Measurements from ENCODE around the gene PROSER1. TPM values are rescaled to one million over a fixed set of nuclear protein-coding genes. Genes with fewer than 3 reads are reported as not detected.

The PROSER1 gene
- total RNA-seq, 1 donor from 2014 or later: 63.7 TPM

- H3K4me1 Mint-ChIP-seq (ENCODE audit: low read depth, unreplicated experiment): peaks cover 16% of the 10 kb centered on the region
- peaks cover 1% of the 10 kb centered on the region for H3K9me3 Mint-ChIP-seq (ENCODE audit: unreplicated experiment)
- peak overlapping the region; percentile 36 for H3K27ac Mint-ChIP-seq (ENCODE audit: unreplicated experiment)
- no peak for DNase-seq
- peaks cover 4% of the 10 kb centered on the region for H3K36me3 Mint-ChIP-seq (ENCODE audit: unreplicated experiment)
- no peaks in the 10 kb centered on the region for H3K27me3 Mint-ChIP-seq (ENCODE audit: unreplicated experiment)
- H3K4me3 Mint-ChIP-seq (ENCODE audit: unreplicated experiment): no peak overlapping the region
- TF ChIP-seq CTCF (IDR thresholded peaks at IDR 0.05; ENCODE audit: partially characterized antibody, unreplicated experiment): no peak
Measured at GRCh38 chr13:38981096-38981495, 56.8 kb downstream of the PROSER1 start.

GRCh38 chr13:38980750-38981078 is 57.2 kb downstream of the PROSER1 start:
- Mint-ChIP-seq H3K4me3 (ENCODE audit: unreplicated experiment) (no peak overlapping the region), H3K27ac (ENCODE audit: unreplicated experiment) (peak overlapping the region; percentile 36), H3K36me3 (ENCODE audit: unreplicated experiment) (peaks cover 4% of the 10 kb centered on the region), H3K27me3 (ENCODE audit: unreplicated experiment) (no peaks in the 10 kb centered on the region), H3K4me1 (ENCODE audit: low read depth, unreplicated experiment) (peaks cover 16% of the 10 kb centered on the region), H3K9me3 (ENCODE audit: unreplicated experiment) (peaks cover 1% of the 10 kb centered on the region)
- no peak for DNase-seq
- TF ChIP-seq CTCF (IDR thresholded peaks at IDR 0.05; ENCODE audit: partially characterized antibody, unreplicated experiment): no peak

GRCh38 chr13:38979891-38980749 is 57.8 kb downstream of the PROSER1 start:
- Mint-ChIP-seq H3K27me3 (ENCODE audit: unreplicated experiment) (no peaks in the 10 kb centered on the region), H3K4me1 (ENCODE audit: low read depth, unreplicated experiment) (peaks cover 16% of the 10 kb centered on the region), H3K9me3 (ENCODE audit: unreplicated experiment) (peaks cover 1% of the 10 kb centered on the region), H3K36me3 (ENCODE audit: unreplicated experiment) (peaks cover 4% of the 10 kb centered on the region), H3K27ac (ENCODE audit: unreplicated experiment) (peak overlapping the region; percentile 89), H3K4me3 (ENCODE audit: unreplicated experiment) (peak overlapping the region; percentile 59)
- DNase-seq: peak; percentile 48
- TF ChIP-seq CTCF (IDR thresholded peaks at IDR 0.05; ENCODE audit: partially characterized antibody, unreplicated experiment): no peak

- Mint-ChIP-seq H3K36me3 (ENCODE audit: unreplicated experiment) (no peaks in the 10 kb centered on the region), H3K9me3 (ENCODE audit: unreplicated experiment) (no peaks in the 10 kb centered on the region), H3K4me1 (ENCODE audit: low read depth, unreplicated experiment) (peaks cover 1% of the 10 kb centered on the region), H3K27me3 (ENCODE audit: unreplicated experiment) (no peaks in the 10 kb centered on the region), H3K27ac (ENCODE audit: unreplicated experiment) (no peak overlapping the region), H3K4me3 (ENCODE audit: unreplicated experiment) (no peak overlapping the region)
- DNase-seq: no peak
- no peak for TF ChIP-seq CTCF (IDR thresholded peaks at IDR 0.05; ENCODE audit: partially characterized antibody, unreplicated experiment)
Measured at GRCh38 chr13:38970380-38971051, 67.4 kb downstream of the PROSER1 start.

GRCh38 chr13:38969187-38969586 is 68.7 kb downstream of the PROSER1 start:
- Mint-ChIP-seq H3K36me3 (ENCODE audit: unreplicated experiment) (no peaks in the 10 kb centered on the region), H3K27ac (ENCODE audit: unreplicated experiment) (no peak overlapping the region), H3K27me3 (ENCODE audit: unreplicated experiment) (no peaks in the 10 kb centered on the region), H3K4me3 (ENCODE audit: unreplicated experiment) (no peak overlapping the region), H3K9me3 (ENCODE audit: unreplicated experiment) (no peaks in the 10 kb centered on the region), H3K4me1 (ENCODE audit: low read depth, unreplicated experiment) (peaks cover 1% of the 10 kb centered on the region)
- no peak for DNase-seq
- TF ChIP-seq CTCF (IDR thresholded peaks at IDR 0.05; ENCODE audit: partially characterized antibody, unreplicated experiment): no peak
